ENCODE data around the gene CCDC154. TPM values are rescaled to one million over a fixed set of nuclear protein-coding genes. Genes with fewer than 3 reads are reported as not detected.

The CCDC154 gene
- total RNA-seq, 6 experiments from 2014 or later: 0.10 to 0.52 (median 0.31) TPM; not detected in 3

GRCh38 chr16:1428511-1428910 is 15.8 kb downstream of the CCDC154 start:
- H3K36me3 Mint-ChIP-seq (ENCODE audit: low read depth): no peaks in the 10 kb centered on the region
- no peaks in the 10 kb centered on the region for H3K9me3 Mint-ChIP-seq
- H3K27me3 Mint-ChIP-seq (ENCODE audit: insufficient read depth): no peaks in the 10 kb centered on the region; the same call in 1 of the 2 replicates
- peak; percentile 39; the same call in 1 of the 2 replicates for TF ChIP-seq CTCF (IDR thresholded peaks at IDR 0.05)
- no peaks in the 10 kb centered on the region for H3K4me1 Mint-ChIP-seq (ENCODE audit: low read depth)
- H3K4me3 Mint-ChIP-seq: no peak overlapping the region
- no peak overlapping the region for H3K27ac Mint-ChIP-seq
- DNase-seq: no peak

- H3K27ac Mint-ChIP-seq: no peak overlapping the region
- no peak overlapping the region for H3K4me3 Mint-ChIP-seq
- TF ChIP-seq CTCF (IDR thresholded peaks at IDR 0.05): no peak
- no peaks in the 10 kb centered on the region for H3K36me3 Mint-ChIP-seq (ENCODE audit: low read depth)
- H3K9me3 Mint-ChIP-seq: no peaks in the 10 kb centered on the region
- no peaks in the 10 kb centered on the region; the same call in 1 of the 2 replicates for H3K27me3 Mint-ChIP-seq (ENCODE audit: insufficient read depth)
- H3K4me1 Mint-ChIP-seq (ENCODE audit: low read depth): no peaks in the 10 kb centered on the region
- DNase-seq: no peak
These were observed 16.6 kb downstream of the CCDC154 start for GRCh38 chr16:1427473-1428461.

- Mint-ChIP-seq H3K4me3 (no peak overlapping the region), H3K4me1 (ENCODE audit: low read depth) (no peaks in the 10 kb centered on the region), H3K27me3 (ENCODE audit: insufficient read depth) (no peaks in the 10 kb centered on the region; the same call in 1 of the 2 replicates), H3K9me3 (no peaks in the 10 kb centered on the region), H3K36me3 (ENCODE audit: low read depth) (no peaks in the 10 kb centered on the region), H3K27ac (no peak overlapping the region)
- DNase-seq: no peak
- no peak; the same call in 1 of the 2 replicates for TF ChIP-seq CTCF (IDR thresholded peaks at IDR 0.05)
These were observed 17.5 kb downstream of the CCDC154 start for GRCh38 chr16:1426734-1427471.

- Mint-ChIP-seq H3K27ac (no peak overlapping the region), H3K4me1 (ENCODE audit: low read depth) (peaks cover 4% of the 10 kb centered on the region; the same call in 1 of the 2 replicates), H3K9me3 (no peaks in the 10 kb centered on the region), H3K4me3 (no peak overlapping the region), H3K27me3 (ENCODE audit: insufficient read depth) (no peaks in the 10 kb centered on the region; the same call in 1 of the 2 replicates), H3K36me3 (ENCODE audit: low read depth) (no peaks in the 10 kb centered on the region)
- no peak for DNase-seq
- no peak for TF ChIP-seq CTCF (IDR thresholded peaks at IDR 0.05)
These were observed 18.6 kb downstream of the CCDC154 start for GRCh38 chr16:1425616-1426370.

GRCh38 chr16:1424028-1424427 is 20.3 kb downstream of the CCDC154 start:
- H3K4me3 Mint-ChIP-seq: no peak overlapping the region
- no peaks in the 10 kb centered on the region; the same call in 1 of the 2 replicates for H3K27me3 Mint-ChIP-seq (ENCODE audit: insufficient read depth)
- H3K4me1 Mint-ChIP-seq (ENCODE audit: low read depth): peaks cover 4% of the 10 kb centered on the region; the same call in 1 of the 2 replicates
- no peak for TF ChIP-seq CTCF (IDR thresholded peaks at IDR 0.05)
- no peak for DNase-seq
- no peaks in the 10 kb centered on the region for H3K9me3 Mint-ChIP-seq
- no peaks in the 10 kb centered on the region for H3K36me3 Mint-ChIP-seq (ENCODE audit: low read depth)
- no peak overlapping the region for H3K27ac Mint-ChIP-seq
